ENCODE results near the gene MTARC1. TPM values are rescaled to one million over a fixed set of nuclear protein-coding genes. Genes with fewer than 3 reads are reported as not detected.

Gene MTARC1
- total RNA-seq, 1 experiment from 2014 or later: 26.5 TPM

DNA sequence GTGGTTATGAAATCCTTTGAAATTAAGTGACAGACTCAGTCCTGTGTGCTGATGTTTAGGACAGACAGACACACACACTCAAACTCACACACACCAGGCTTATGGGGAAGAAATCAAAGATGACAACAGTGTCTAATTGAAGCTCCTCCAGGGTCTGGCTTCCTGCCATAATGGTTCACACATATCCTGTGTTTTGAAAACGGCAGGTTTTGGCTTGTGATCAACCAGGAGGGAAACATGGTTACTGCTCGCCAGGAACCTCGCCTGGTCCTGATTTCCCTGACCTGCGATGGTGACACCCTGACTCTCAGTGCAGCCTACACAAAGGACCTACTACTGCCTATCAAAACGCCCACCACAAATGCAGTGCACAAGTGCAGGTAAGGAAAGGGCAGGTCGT lies 4.6 kb downstream of the MTARC1 start:
- RAD21 ChIA-PET (ENCODE audit: low non-redundant PET in 1 of 2, low total read pairs in 2 of 2, uncharacterized antibody in 2 of 2, unreplicated experiment in 2 of 2): no interaction called here
- BruUV-seq (replicated peaks): no TSS peak
- no peak overlapping the region for H3K4me3 ChIP-seq (replicated peaks in 1 of 2; ENCODE audit: low read depth in 1 of 2, low read length in 2 of 2)
- ATAC-seq (no peak), DNase-seq (ENCODE audit: low read depth, low spot score) (no peak)
- H2AFZ ChIP-seq (ENCODE audit: low read depth, low read length, poor library complexity, severe bottlenecking): no peak overlapping the region
- no peaks in the 10 kb centered on the region for H3K9me2 ChIP-seq (ENCODE audit: insufficient read depth)
- TF ChIP-seq SP1 (IDR thresholded peaks at IDR 0.05; ENCODE audit: low read depth): no peak
- no peak for TF ChIP-seq ZFX (IDR thresholded peaks at IDR 0.05)
- TF ChIP-seq CEBPB (IDR thresholded peaks at IDR 0.05; ENCODE audit: low read depth): no peak
- no peak for TF ChIP-seq YY1 (IDR thresholded peaks at IDR 0.05; ENCODE audit: extremely low read depth, insufficient replicate concordance, low read depth, low read length)
- TF ChIP-seq ZNF274 (IDR thresholded peaks at IDR 0.05; ENCODE audit: low read depth, low read length): no peak
- TF ChIP-seq, protein P1, sequence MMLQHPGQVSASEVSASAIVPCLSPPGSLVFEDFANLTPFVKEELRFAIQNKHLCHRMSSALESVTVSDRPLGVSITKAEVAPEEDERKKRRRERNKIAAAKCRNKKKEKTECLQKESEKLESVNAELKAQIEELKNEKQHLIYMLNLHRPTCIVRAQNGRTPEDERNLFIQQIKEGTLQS (IDR thresholded peaks at IDR 0.05): no peak
- TF ChIP-seq EZH2phosphoT487 (IDR thresholded peaks at IDR 0.05; ENCODE audit: borderline replicate concordance): no peak
- TF ChIP-seq SRF (IDR thresholded peaks at IDR 0.05; ENCODE audit: low read depth): no peak
- TF ChIP-seq, protein P2, sequence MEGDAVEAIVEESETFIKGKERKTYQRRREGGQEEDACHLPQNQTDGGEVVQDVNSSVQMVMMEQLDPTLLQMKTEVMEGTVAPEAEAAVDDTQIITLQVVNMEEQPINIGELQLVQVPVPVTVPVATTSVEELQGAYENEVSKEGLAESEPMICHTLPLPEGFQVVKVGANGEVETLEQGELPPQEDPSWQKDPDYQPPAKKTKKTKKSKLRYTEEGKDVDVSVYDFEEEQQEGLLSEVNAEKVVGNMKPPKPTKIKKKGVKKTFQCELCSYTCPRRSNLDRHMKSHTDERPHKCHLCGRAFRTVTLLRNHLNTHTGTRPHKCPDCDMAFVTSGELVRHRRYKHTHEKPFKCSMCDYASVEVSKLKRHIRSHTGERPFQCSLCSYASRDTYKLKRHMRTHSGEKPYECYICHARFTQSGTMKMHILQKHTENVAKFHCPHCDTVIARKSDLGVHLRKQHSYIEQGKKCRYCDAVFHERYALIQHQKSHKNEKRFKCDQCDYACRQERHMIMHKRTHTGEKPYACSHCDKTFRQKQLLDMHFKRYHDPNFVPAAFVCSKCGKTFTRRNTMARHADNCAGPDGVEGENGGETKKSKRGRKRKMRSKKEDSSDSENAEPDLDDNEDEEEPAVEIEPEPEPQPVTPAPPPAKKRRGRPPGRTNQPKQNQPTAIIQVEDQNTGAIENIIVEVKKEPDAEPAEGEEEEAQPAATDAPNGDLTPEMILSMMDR (IDR thresholded peaks at IDR 0.05 in 2 of 3, conservative IDR thresholded peaks at IDR 0.05 in 1 of 3; ENCODE audit: borderline replicate concordance in 1 of 3, insufficient read depth in 1 of 3, low read depth in 2 of 3, low read length in 2 of 3): no peak
- no peak for TF ChIP-seq RAD21 (IDR thresholded peaks at IDR 0.05; ENCODE audit: low read depth)
- TF ChIP-seq, protein P3, sequence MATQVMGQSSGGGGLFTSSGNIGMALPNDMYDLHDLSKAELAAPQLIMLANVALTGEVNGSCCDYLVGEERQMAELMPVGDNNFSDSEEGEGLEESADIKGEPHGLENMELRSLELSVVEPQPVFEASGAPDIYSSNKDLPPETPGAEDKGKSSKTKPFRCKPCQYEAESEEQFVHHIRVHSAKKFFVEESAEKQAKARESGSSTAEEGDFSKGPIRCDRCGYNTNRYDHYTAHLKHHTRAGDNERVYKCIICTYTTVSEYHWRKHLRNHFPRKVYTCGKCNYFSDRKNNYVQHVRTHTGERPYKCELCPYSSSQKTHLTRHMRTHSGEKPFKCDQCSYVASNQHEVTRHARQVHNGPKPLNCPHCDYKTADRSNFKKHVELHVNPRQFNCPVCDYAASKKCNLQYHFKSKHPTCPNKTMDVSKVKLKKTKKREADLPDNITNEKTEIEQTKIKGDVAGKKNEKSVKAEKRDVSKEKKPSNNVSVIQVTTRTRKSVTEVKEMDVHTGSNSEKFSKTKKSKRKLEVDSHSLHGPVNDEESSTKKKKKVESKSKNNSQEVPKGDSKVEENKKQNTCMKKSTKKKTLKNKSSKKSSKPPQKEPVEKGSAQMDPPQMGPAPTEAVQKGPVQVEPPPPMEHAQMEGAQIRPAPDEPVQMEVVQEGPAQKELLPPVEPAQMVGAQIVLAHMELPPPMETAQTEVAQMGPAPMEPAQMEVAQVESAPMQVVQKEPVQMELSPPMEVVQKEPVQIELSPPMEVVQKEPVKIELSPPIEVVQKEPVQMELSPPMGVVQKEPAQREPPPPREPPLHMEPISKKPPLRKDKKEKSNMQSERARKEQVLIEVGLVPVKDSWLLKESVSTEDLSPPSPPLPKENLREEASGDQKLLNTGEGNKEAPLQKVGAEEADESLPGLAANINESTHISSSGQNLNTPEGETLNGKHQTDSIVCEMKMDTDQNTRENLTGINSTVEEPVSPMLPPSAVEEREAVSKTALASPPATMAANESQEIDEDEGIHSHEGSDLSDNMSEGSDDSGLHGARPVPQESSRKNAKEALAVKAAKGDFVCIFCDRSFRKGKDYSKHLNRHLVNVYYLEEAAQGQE (IDR thresholded peaks at IDR 0.05; ENCODE audit: low read depth): no peak
- no peak for TF ChIP-seq TCF7L2 (IDR thresholded peaks at IDR 0.05; ENCODE audit: borderline replicate concordance, extremely low read depth, insufficient read depth, insufficient read length)
- no peak for TF ChIP-seq ELF1 (IDR thresholded peaks at IDR 0.05; ENCODE audit: borderline replicate concordance, low read depth)
- TF ChIP-seq, protein P4, sequence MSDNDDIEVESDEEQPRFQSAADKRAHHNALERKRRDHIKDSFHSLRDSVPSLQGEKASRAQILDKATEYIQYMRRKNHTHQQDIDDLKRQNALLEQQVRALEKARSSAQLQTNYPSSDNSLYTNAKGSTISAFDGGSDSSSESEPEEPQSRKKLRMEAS (IDR thresholded peaks at IDR 0.05): no peak
- TF ChIP-seq POLR2A (IDR thresholded peaks at IDR 0.05; ENCODE audit: borderline replicate concordance, extremely low read depth, insufficient read depth, insufficient read length): no peak
- TF ChIP-seq JUND (IDR thresholded peaks at IDR 0.05): no peak
- TF ChIP-seq SIN3A (IDR thresholded peaks at IDR 0.05; ENCODE audit: low read depth): no peak
- POLR2A ChIA-PET: no interaction called here
- intact Hi-C loops (cut with micrococcal nuclease): no loop called here
- no peaks in the 10 kb centered on the region for H3K9me3 ChIP-seq (ENCODE audit: control insufficient read depth in 1 of 2, insufficient read depth in 1 of 2, low read depth in 1 of 2, low read length in 2 of 2)
- CTCF ChIA-PET: no interaction called here
- peaks cover 10 to 24% of the 10 kb centered on the region in 2 experiments for H3K4me1 ChIP-seq (ENCODE audit: control insufficient read depth in 1 of 2, insufficient read depth in 2 of 2, low read length in 2 of 2)
- no peaks in the 10 kb centered on the region for H3K36me3 ChIP-seq (ENCODE audit: control insufficient read depth in 1 of 2, insufficient read depth in 2 of 2, low read length in 2 of 2)
- H4K20me1 ChIP-seq (ENCODE audit: insufficient read depth): no peaks in the 10 kb centered on the region
- no peak overlapping the region for H3K4me2 ChIP-seq (ENCODE audit: low read length)
- H3K9ac ChIP-seq (ENCODE audit: low read length): no peak overlapping the region
- no peak overlapping the region for H3K27ac ChIP-seq (ENCODE audit: low read depth, low read length)
- H3K27me3 ChIP-seq (ENCODE audit: insufficient read depth, low read length): no peaks in the 10 kb centered on the region
- peaks cover 13% of the 10 kb centered on the region for H3K79me2 ChIP-seq (ENCODE audit: insufficient read depth, low read length)
